IMR-90 (cell line): Measurements from ENCODE around the gene SRMS. TPM values are rescaled to one million over a fixed set of nuclear protein-coding genes. Genes with fewer than 3 reads are reported as not detected.

Source experiments
- ATAC-seq: fragments of 200-7000 bp; cut with Tn5 transposase; 2 replicates; pipeline ENCODE4 v1.9.1; 2020; ENCODE audit warnings: low read depth, mild to moderate bottlenecking, moderate library complexity
- BruUV-seq: library from RNA; stranded (reverse); fragments of 400-500 nt; replicated peaks from 2 replicates; lab custom pipeline; 2021; lab: Mats Ljungman, UMichigan
- CTCF ChIA-PET: fragments of 300-600 bp; formaldehyde crosslinking; extraction: SDS; loops from one replicate; lab custom pipeline; 2021; ENCODE audit warnings: antibody characterized with exemption; lab: Yijun Ruan, JAX
- POLR2A ChIA-PET: fragments of 300-600 bp; sonication (Branson Sonifier 250); formaldehyde crosslinking; loops from one replicate; lab custom pipeline; 2022; ENCODE audit warnings: antibody characterized with exemption; ENCODE audit not compliant: unreplicated experiment; lab: Charles Lee
- DNase-seq: peaks from one replicate; pipeline ENCODE4 v3.0.0; 2013
- H2AFZ ChIP-seq: replicated peaks from 2 replicates; pipeline ENCODE3; 2013; ENCODE audit warnings: low read length, mild to moderate bottlenecking; ENCODE audit not compliant: poor library complexity
- H2AK5ac ChIP-seq: 2 replicates; pipeline ENCODE4 v1.6.1; 2013; ENCODE audit warnings: low read depth, low read length, inconsistent platforms
- H2AK9ac ChIP-seq: replicated peaks from 2 replicates; pipeline ENCODE3; 2013; ENCODE audit warnings: mild to moderate bottlenecking, low read depth, low read length, moderate library complexity; ENCODE audit not compliant: poor library complexity
- H2BK120ac ChIP-seq: 2 replicates; pipeline ENCODE4 v1.6.1; 2013; ENCODE audit warnings: low read depth, low read length, inconsistent platforms
- H2BK15ac ChIP-seq: 3 replicates; pipeline ENCODE4 v1.6.1; 2013; ENCODE audit warnings: low read depth, low read length, inconsistent platforms
- H2BK20ac ChIP-seq: 2 replicates; pipeline ENCODE4 v1.6.1; 2013; ENCODE audit warnings: low read depth, mild to moderate bottlenecking, inconsistent platforms, low read length, moderate library complexity
- H2BK5ac ChIP-seq: 2 replicates; pipeline ENCODE4 v1.6.1; 2013; ENCODE audit warnings: mild to moderate bottlenecking, low read depth, low read length, inconsistent platforms; ENCODE audit not compliant: poor library complexity, severe bottlenecking
- H3K14ac ChIP-seq: replicated peaks from 2 replicates; pipeline ENCODE4 v1.6.1; 2013; ENCODE audit warnings: low read depth, low read length, inconsistent platforms
- H3K18ac ChIP-seq: 2 replicates; pipeline ENCODE4 v1.6.1; 2013; ENCODE audit warnings: low read depth, low read length, control low read depth
- H3K23ac ChIP-seq: 2 replicates; pipeline ENCODE4 v1.6.1; 2013; ENCODE audit warnings: low read depth, low read length, inconsistent platforms
- H3K27ac ChIP-seq: 2 replicates; pipeline ENCODE4 v1.5.1; 2013; ENCODE audit warnings: mild to moderate bottlenecking, control low read depth, low read length; ENCODE audit not compliant: insufficient read depth
- H3K27me3 ChIP-seq: 2 replicates; pipeline ENCODE4 v1.6.1; 2013; ENCODE audit warnings: low read length; ENCODE audit not compliant: control insufficient read depth, insufficient read depth
- H3K36me3 ChIP-seq: 2 replicates; pipeline ENCODE4 v1.6.1; 2013; ENCODE audit warnings: low read length, mixed read lengths; ENCODE audit not compliant: control insufficient read depth, insufficient read depth
- H3K4ac ChIP-seq: 2 replicates; pipeline ENCODE4 v1.6.1; 2013; ENCODE audit warnings: low read depth, low read length, inconsistent platforms
- H3K4me1 ChIP-seq: 2 replicates; pipeline ENCODE4 v1.6.1; 2013; ENCODE audit warnings: low read length, mixed read lengths; ENCODE audit not compliant: control insufficient read depth, insufficient read depth
- H3K4me2 ChIP-seq: 2 replicates; pipeline ENCODE4 v1.6.1; 2013; ENCODE audit warnings: low read depth, mild to moderate bottlenecking, control low read depth, low read length, moderate library complexity
- H3K4me3 ChIP-seq: 2 replicates; pipeline ENCODE4 v1.5.1; 2013; ENCODE audit warnings: low read depth, mild to moderate bottlenecking, control low read depth, low read length, moderate library complexity; ENCODE audit not compliant: insufficient read depth
- H3K56ac ChIP-seq: 2 replicates; pipeline ENCODE4 v1.6.1; 2013; ENCODE audit warnings: low read length, inconsistent platforms; ENCODE audit not compliant: insufficient read depth; ENCODE audit errors: extremely low read depth
- H3K79me1 ChIP-seq, 2 experiments: 2 replicates each; pipeline ENCODE4 v1.6.1; 2013; ENCODE audit warnings: low read length in 2 of 2, inconsistent platforms in 1 of 2, low read depth in 1 of 2
- H3K9ac ChIP-seq: 2 replicates; pipeline ENCODE4 v1.6.1; 2013; ENCODE audit warnings: low read depth, low read length, control low read depth
- H3K9me1 ChIP-seq: 2 replicates; pipeline ENCODE4 v1.6.1; 2013; ENCODE audit warnings: low read length, inconsistent platforms; ENCODE audit not compliant: insufficient read depth
- H3K9me3 ChIP-seq: 2 replicates; pipeline ENCODE4 v1.6.1; 2013; ENCODE audit warnings: low read length; ENCODE audit not compliant: control insufficient read depth, insufficient read depth
- H4K20me1 ChIP-seq: 2 replicates; pipeline ENCODE4 v1.6.1; 2013; ENCODE audit warnings: low read length, inconsistent platforms; ENCODE audit not compliant: insufficient read depth
- H4K5ac ChIP-seq: 2 replicates; pipeline ENCODE4 v1.6.1; 2013; ENCODE audit warnings: mild to moderate bottlenecking, low read depth, low read length, control low read depth
- H4K8ac ChIP-seq, 2 experiments: 2 replicates each; pipeline ENCODE4 v1.6.1; 2013; ENCODE audit warnings: low read depth in 2 of 2, low read length in 2 of 2, control low read depth in 1 of 2, inconsistent platforms in 1 of 2
- H4K91ac ChIP-seq: 2 replicates; pipeline ENCODE4 v1.6.1; 2013; ENCODE audit warnings: low read depth, low read length, inconsistent platforms; ENCODE audit not compliant: insufficient read depth
- BHLHE40 ChIP-seq: fragments of 150-350 bp; IDR thresholded peaks from 2 replicates; pipeline ENCODE4 v1.6.1; 2016; ENCODE audit warnings: mild to moderate bottlenecking, low read depth, low read length
- CEBPB ChIP-seq: IDR thresholded peaks from 2 replicates; pipeline ENCODE4 v1.6.1; 2012; ENCODE audit warnings: low read depth, low read length, improper control_type of control experiment
- CHD1 ChIP-seq: IDR thresholded peaks from 2 replicates; pipeline ENCODE4 v1.6.1; 2012; ENCODE audit warnings: low read depth, low read length, improper control_type of control experiment
- ELK1 ChIP-seq: fragments of 150-350 bp; IDR thresholded peaks from 2 replicates; pipeline ENCODE4 v1.6.1; 2016; ENCODE audit warnings: low read depth, mild to moderate bottlenecking, low read length, moderate library complexity, borderline replicate concordance
- FOS ChIP-seq: fragments of 150-350 bp; IDR thresholded peaks from 2 replicates; pipeline ENCODE4 v1.6.1; 2016; ENCODE audit warnings: low read depth, low read length
- MAFK ChIP-seq: IDR thresholded peaks from 2 replicates; pipeline ENCODE4 v1.6.1; 2012; ENCODE audit warnings: low read depth, low read length, improper control_type of control experiment
- MAZ ChIP-seq: IDR thresholded peaks from 2 replicates; pipeline ENCODE4 v1.6.1; 2012; ENCODE audit warnings: low read depth, mild to moderate bottlenecking, low read length, improper control_type of control experiment, moderate library complexity, borderline replicate concordance
- MXI1 ChIP-seq: IDR thresholded peaks from 2 replicates; pipeline ENCODE4 v1.6.1; 2012; ENCODE audit warnings: low read depth, mild to moderate bottlenecking, low read length, moderate library complexity, borderline replicate concordance
- NFE2L2 ChIP-seq: fragments of 150-350 bp; IDR thresholded peaks from 2 replicates; pipeline ENCODE4 v1.6.1; 2016; ENCODE audit warnings: low read depth, mild to moderate bottlenecking, low read length
- POLR2A ChIP-seq: IDR thresholded peaks from 2 replicates; pipeline ENCODE4 v1.6.1; 2012; ENCODE audit warnings: mild to moderate bottlenecking, low read depth, low read length
- RAD21 ChIP-seq: IDR thresholded peaks from 2 replicates; pipeline ENCODE4 v1.6.1; 2012; ENCODE audit warnings: low read length, improper control_type of control experiment
- RCOR1 ChIP-seq: IDR thresholded peaks from 2 replicates; pipeline ENCODE4 v1.6.1; 2012; ENCODE audit warnings: mild to moderate bottlenecking, low read length, improper control_type of control experiment; ENCODE audit not compliant: insufficient replicate concordance
- RFX5 ChIP-seq: IDR thresholded peaks from 2 replicates; pipeline ENCODE4 v1.8.0; 2012; ENCODE audit warnings: low read depth, mild to moderate bottlenecking, low read length, moderate library complexity
- SMC3 ChIP-seq: fragments of 150-350 bp; IDR thresholded peaks from 2 replicates; pipeline ENCODE4 v1.6.1; 2016; ENCODE audit warnings: low read depth, mild to moderate bottlenecking, antibody characterized with exemption, low read length, moderate library complexity
- WGBS, 2 experiments: methylation state at CpG; one replicate each; pipeline versions ENCODE4 v1.1.5 to v1.1.7; 2013; ENCODE audit warnings: missing lambda C conversion rate in 2 of 2; ENCODE audit not compliant: insufficient read length in 1 of 2; ENCODE audit errors: extremely low coverage in 2 of 2; 5-methylcytosine and 5-hydroxymethylcytosine counted together
- dilution Hi-C: fragments of 300-500 bp; cut with HindIII; formaldehyde crosslinking; loops from one replicate; pipeline ENCODE4 v1.14.3; 2018; ENCODE audit warnings: low sequenced_read_pairs; ENCODE audit not compliant: unreplicated experiment
- in situ Hi-C: fragments of 300-500 bp; cut with MboI; formaldehyde crosslinking; loops from 3 replicates; pipeline ENCODE4 v1.14.3; 2019; ENCODE audit warnings: low sequenced_read_pairs, inconsistent platforms, mixed read lengths
- intact Hi-C: fragments of 100-400 bp; cut with micrococcal nuclease; formaldehyde crosslinking; loops from 2 replicates; pipeline ENCODE4 v1.10.0; 2022
- polyA plus RNA-seq, 3 experiments: library from polyadenylated mRNA; depleted of rRNA; stranded (reverse); fragments of >200 nt; gene quantifications; 2 replicates each; pipeline ENCODE4 v1.2.3, GENCODE V29; 2012; ENCODE audit warnings: low replicate concordance in 1 of 3
- total RNA-seq: library from RNA; depleted of rRNA; stranded (reverse); fragments of >200 nt; gene quantifications from 2 replicates; pipeline ENCODE4 v1.2.3, GENCODE V29; 2012
- TF ChIP-seq, protein P1 (sequence below): fragments of 150-350 bp; IDR thresholded peaks from 2 replicates; pipeline ENCODE4 v1.6.1; 2017; ENCODE audit warnings: mild to moderate bottlenecking, antibody characterized with exemption, low read length, low read depth
- TF ChIP-seq, protein P2 (sequence below): conservative IDR thresholded peaks from 2 replicates; pipeline ENCODE4 v1.5.1; 2012; ENCODE audit warnings: mild to moderate bottlenecking, low read depth, low read length, improper control_type of control experiment

SRMS gene
- total and polyA plus RNA-seq, 2 of the 4 experiments (the other 2 are of a cell fraction): not detected

DNA sequence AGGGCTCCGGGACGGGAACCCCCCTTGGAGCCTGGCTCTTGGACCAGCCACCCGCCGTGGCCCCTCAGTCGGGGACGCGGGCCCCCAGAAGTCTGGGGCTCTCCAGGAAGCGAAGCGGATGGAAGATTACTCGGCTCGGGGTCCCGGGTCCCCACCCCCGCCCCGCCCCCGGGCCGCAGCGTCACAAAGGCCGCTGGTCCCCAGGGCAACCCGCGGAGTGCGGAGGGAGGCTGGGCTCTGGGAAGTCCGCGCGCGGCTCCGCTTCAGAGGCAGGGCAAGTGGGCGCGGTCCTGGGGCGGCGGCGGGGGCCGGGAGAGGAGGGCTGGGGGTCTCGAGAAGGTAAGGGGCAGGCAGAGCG lies 6.4 kb upstream of the SRMS start, which contains the start of gene FNDC11:
Gene FNDC11, plus strand, starts transcription at position 227 of the 358 bp plus-strand sequence. CDS start 1,505 bp downstream, outside the sequence.
- H4K20me1 ChIP-seq: no peaks in the 10 kb centered on the region; the same call in 1 of the 2 replicates
- H3K56ac ChIP-seq: no peak within 1 kb of the TSS
- WGBS, 2 experiments: 7% methylated on average over 22 of the region's 34 CpGs; no CpG with 5 or more reads in 1 of the 2 experiments
- H2BK120ac ChIP-seq: no peak within 1 kb of the TSS
- H2BK5ac ChIP-seq: no peak within 1 kb of the TSS
- no peaks in the 10 kb centered on the region for H3K79me1 ChIP-seq
- H3K4me3 ChIP-seq: peak within 1 kb of the TSS; percentile 63
- in situ Hi-C loops (no loop called here), intact Hi-C loops (loop anchor here (2.0 kb wide), 1 partner anchor 19 kb away; no protein-coding TSS in a partner anchor), dilution Hi-C loops (no loop called here)
- H3K4me2 ChIP-seq: peak within 1 kb of the TSS; percentile 92
- peaks cover 2% of the 10 kb centered on the region; the same call in 1 of the 2 replicates for H3K36me3 ChIP-seq
- peak within 1 kb of the TSS; percentile 89 for H3K14ac ChIP-seq
- no peak within 1 kb of the TSS; the same call in 1 of the 2 replicates for H3K18ac ChIP-seq
- peaks cover 5% of the 10 kb centered on the region; the same call in 1 of the 2 replicates for H3K4me1 ChIP-seq
- peak within 1 kb of the TSS; percentile 60 for H3K9ac ChIP-seq
- no peak within 1 kb of the TSS for H2BK15ac ChIP-seq
- H3K9me1 ChIP-seq: no peaks in the 10 kb centered on the region
- H2AK9ac ChIP-seq: peak within 1 kb of the TSS; percentile 60
- no peaks in the 10 kb centered on the region for H3K9me3 ChIP-seq
- no peak within 1 kb of the TSS for H3K23ac ChIP-seq
- peak within 1 kb of the TSS; percentile 28; the same call in 1 of the 2 replicates for H2AK5ac ChIP-seq
- no peak within 1 kb of the TSS for H3K27ac ChIP-seq
- H2BK20ac ChIP-seq: no peak within 1 kb of the TSS
- CTCF ChIA-PET: no interaction called here
- ATAC-seq: peak; percentile 60
- peak within 1 kb of the TSS; percentile 96 for H2AFZ ChIP-seq
- no peak for DNase-seq
- H3K27me3 ChIP-seq: peaks cover 5% of the 10 kb centered on the region; the same call in 1 of the 2 replicates
- H4K8ac ChIP-seq: peak within 1 kb of the TSS in 1 of 2 experiments; percentile 81; a peak in 1 of 4 replicates
- peak within 1 kb of the TSS; percentile 29; the same call in 1 of the 2 replicates for H3K4ac ChIP-seq
- H4K91ac ChIP-seq: no peak within 1 kb of the TSS
- H4K5ac ChIP-seq: no peak within 1 kb of the TSS; the same call in 1 of the 2 replicates
- POLR2A ChIA-PET: no interaction called here
- no TSS peak for BruUV-seq
- TF ChIP-seq MAZ (no peak), CEBPB (no peak), CHD1 (no peak), SMC3 (no peak), MXI1 (no peak), POLR2A (no peak), FOS (no peak), RCOR1 (no peak), MAFK (no peak), RFX5 (no peak), NFE2L2 (no peak), BHLHE40 (no peak), ELK1 (no peak), RAD21 (no peak)
- TF ChIP-seq, protein P1, sequence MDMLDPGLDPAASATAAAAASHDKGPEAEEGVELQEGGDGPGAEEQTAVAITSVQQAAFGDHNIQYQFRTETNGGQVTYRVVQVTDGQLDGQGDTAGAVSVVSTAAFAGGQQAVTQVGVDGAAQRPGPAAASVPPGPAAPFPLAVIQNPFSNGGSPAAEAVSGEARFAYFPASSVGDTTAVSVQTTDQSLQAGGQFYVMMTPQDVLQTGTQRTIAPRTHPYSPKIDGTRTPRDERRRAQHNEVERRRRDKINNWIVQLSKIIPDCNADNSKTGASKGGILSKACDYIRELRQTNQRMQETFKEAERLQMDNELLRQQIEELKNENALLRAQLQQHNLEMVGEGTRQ: no peak
- TF ChIP-seq, protein P2, sequence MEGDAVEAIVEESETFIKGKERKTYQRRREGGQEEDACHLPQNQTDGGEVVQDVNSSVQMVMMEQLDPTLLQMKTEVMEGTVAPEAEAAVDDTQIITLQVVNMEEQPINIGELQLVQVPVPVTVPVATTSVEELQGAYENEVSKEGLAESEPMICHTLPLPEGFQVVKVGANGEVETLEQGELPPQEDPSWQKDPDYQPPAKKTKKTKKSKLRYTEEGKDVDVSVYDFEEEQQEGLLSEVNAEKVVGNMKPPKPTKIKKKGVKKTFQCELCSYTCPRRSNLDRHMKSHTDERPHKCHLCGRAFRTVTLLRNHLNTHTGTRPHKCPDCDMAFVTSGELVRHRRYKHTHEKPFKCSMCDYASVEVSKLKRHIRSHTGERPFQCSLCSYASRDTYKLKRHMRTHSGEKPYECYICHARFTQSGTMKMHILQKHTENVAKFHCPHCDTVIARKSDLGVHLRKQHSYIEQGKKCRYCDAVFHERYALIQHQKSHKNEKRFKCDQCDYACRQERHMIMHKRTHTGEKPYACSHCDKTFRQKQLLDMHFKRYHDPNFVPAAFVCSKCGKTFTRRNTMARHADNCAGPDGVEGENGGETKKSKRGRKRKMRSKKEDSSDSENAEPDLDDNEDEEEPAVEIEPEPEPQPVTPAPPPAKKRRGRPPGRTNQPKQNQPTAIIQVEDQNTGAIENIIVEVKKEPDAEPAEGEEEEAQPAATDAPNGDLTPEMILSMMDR: no peak
